Measurements from ENCODE around the gene KLK14. TPM values are rescaled to one million over a fixed set of nuclear protein-coding genes. Genes with fewer than 3 reads are reported as not detected.

Gene KLK14
- total and polyA plus RNA-seq, 8 donors: 0.20 to 0.77 (median 0.32) TPM; not detected in 3

GRCh38 chr19:51064534-51065220, 18.0 kb downstream of the KLK14 start, which contains the start of gene KLK13:
Gene KLK13, minus strand, starts transcription at chr19:51065092. Its CDS starts 25 bp downstream, at chr19:51065067.
- no peak for TF ChIP-seq CTCF (IDR thresholded peaks at IDR 0.05)
- FAIRE-seq (no peak), DNase-seq (peak; percentile 66 to 89 (median 76)), ATAC-seq (peak; percentile 75 to 91 (median 84))
- Histone ChIP-seq H3K4me1 (peaks cover 0 to 5% (median 4%) of the 10 kb centered on the region in 3 donors), H3K4me3 (peak within 1 kb of the TSS in 2 of 4 donors; percentile 27 to 44), H3K27ac (no peak within 1 kb of the TSS), H3K36me3 (no peaks in the 10 kb centered on the region), H3K27me3 (no peaks in the 10 kb centered on the region), H3K9me3 (no peaks in the 10 kb centered on the region)
- 16% methylated on average over 34 to 38 of the region's 38 CpGs for WGBS, 2 donors
- intact Hi-C loops (cut with DNase I): no loop called here

GRCh38 chr19:51063664-51064063, 19.0 kb downstream of the KLK14 start:
- intact Hi-C loops (cut with DNase I): no loop called here
- DNase-seq (peak in 1 of 6 donors; percentile 52), ATAC-seq (peak in 3 of 4 donors; percentile 39 to 74 (median 51)), FAIRE-seq (no peak)
- no peak overlapping the region for H3K4me3 ChIP-seq
- peaks cover 0 to 5% (median 4%) of the 10 kb centered on the region in 3 donors for H3K4me1 ChIP-seq
- WGBS, 2 donors: 34 to 37% methylated on average over 7 of the region's 7 CpGs
- H3K9me3 ChIP-seq: no peaks in the 10 kb centered on the region
- no peaks in the 10 kb centered on the region for H3K36me3 ChIP-seq
- no peak overlapping the region for H3K27ac ChIP-seq
- TF ChIP-seq CTCF (IDR thresholded peaks at IDR 0.05): no peak
- no peaks in the 10 kb centered on the region for H3K27me3 ChIP-seq

- 0 to 56% methylated on average over 1 of the region's 1 CpG for WGBS, 2 donors
- H3K27me3 ChIP-seq: no peaks in the 10 kb centered on the region
- FAIRE-seq (no peak), ATAC-seq (no peak), DNase-seq (no peak)
- H3K27ac ChIP-seq: no peak overlapping the region
- no peaks in the 10 kb centered on the region for H3K36me3 ChIP-seq
- H3K4me1 ChIP-seq: peaks cover 0 to 5% (median 4%) of the 10 kb centered on the region in 3 donors
- H3K9me3 ChIP-seq: no peaks in the 10 kb centered on the region
- no peak for TF ChIP-seq CTCF (IDR thresholded peaks at IDR 0.05)
- H3K4me3 ChIP-seq: no peak overlapping the region
- intact Hi-C loops (cut with DNase I): no loop called here
Observed at GRCh38 chr19:51060973-51061372, 21.7 kb downstream of the KLK14 start.

GRCh38 chr19:51060336-51060735, 22.4 kb downstream of the KLK14 start:
- H3K4me1 ChIP-seq: peaks cover 0 to 5% (median 4%) of the 10 kb centered on the region in 3 donors
- TF ChIP-seq CTCF (IDR thresholded peaks at IDR 0.05): no peak
- FAIRE-seq (no peak), DNase-seq (no peak), ATAC-seq (no peak)
- no peak overlapping the region for H3K4me3 ChIP-seq
- no peaks in the 10 kb centered on the region for H3K27me3 ChIP-seq
- H3K27ac ChIP-seq: no peak overlapping the region
- no peaks in the 10 kb centered on the region for H3K36me3 ChIP-seq
- WGBS, 2 donors: 68 to 84% methylated on average over 4 of the region's 4 CpGs
- intact Hi-C loops (cut with DNase I): no loop called here
- H3K9me3 ChIP-seq: no peaks in the 10 kb centered on the region

GRCh38 chr19:51059715-51060114, 23.0 kb downstream of the KLK14 start:
- H3K27ac ChIP-seq: no peak overlapping the region
- TF ChIP-seq CTCF (IDR thresholded peaks at IDR 0.05): no peak
- DNase-seq (no peak), FAIRE-seq (no peak), ATAC-seq (no peak)
- intact Hi-C loops (cut with DNase I): no loop called here
- no peaks in the 10 kb centered on the region for H3K9me3 ChIP-seq
- H3K4me3 ChIP-seq: no peak overlapping the region
- H3K36me3 ChIP-seq: no peaks in the 10 kb centered on the region
- H3K4me1 ChIP-seq: peaks cover 0 to 4% (median 0%) of the 10 kb centered on the region in 3 donors
- WGBS, 2 donors: 84 to 89% methylated on average over 7 of the region's 7 CpGs
- H3K27me3 ChIP-seq: no peaks in the 10 kb centered on the region
